HepG2 (cell line): ENCODE measurements around the gene BICDL1. TPM values are rescaled to one million over a fixed set of nuclear protein-coding genes. Genes with fewer than 3 reads are reported as not detected.

Experiments
- ARID4A ChIP-seq: sonication (generic); formaldehyde crosslinking; IDR thresholded peaks from 2 replicates; pipeline ENCODE4 v1.5.0; 2020; ENCODE audit warnings: mild to moderate bottlenecking, missing genetic modification reagents, borderline replicate concordance
- ARNTL ChIP-seq: sonication (generic); formaldehyde crosslinking; IDR thresholded peaks from 2 replicates; pipeline ENCODE4 v1.4.0; 2020; ENCODE audit warnings: mild to moderate bottlenecking, missing genetic modification reagents
- ATRX ChIP-seq: sonication (generic); formaldehyde crosslinking; IDR thresholded peaks from 2 replicates; pipeline ENCODE4 v1.4.0; 2020; ENCODE audit warnings: missing genetic modification reagents, borderline replicate concordance
- ELF3 ChIP-seq: IDR thresholded peaks from 2 replicates; pipeline ENCODE4 v1.6.1; 2016; ENCODE audit warnings: missing genetic modification reagents, missing compliant biosample characterization
- HDAC2 ChIP-seq: sonication (generic); formaldehyde crosslinking; IDR thresholded peaks from 2 replicates; pipeline ENCODE4 v1.4.0; 2020; ENCODE audit warnings: missing genetic modification reagents
- KDM6A ChIP-seq: IDR thresholded peaks from 2 replicates; pipeline ENCODE4 v1.6.1; 2016; ENCODE audit warnings: low read depth
- MXD4 ChIP-seq: IDR thresholded peaks from 2 replicates; pipeline ENCODE4 v1.6.1; 2016; ENCODE audit warnings: mild to moderate bottlenecking, missing biosample characterization, missing genetic modification reagents
- NFKBIZ ChIP-seq: IDR thresholded peaks from 2 replicates; pipeline ENCODE4 v1.6.1; 2018; ENCODE audit warnings: missing genetic modification reagents, missing compliant biosample characterization
- NFRKB ChIP-seq: fragments of 450-650 bp; IDR thresholded peaks from 2 replicates; pipeline ENCODE4 v1.6.1; 2017
- NR2F2 ChIP-seq: IDR thresholded peaks from 2 replicates; pipeline ENCODE4 v1.6.1; 2012; ENCODE audit warnings: low read depth, inconsistent platforms, borderline replicate concordance
- PHF20 ChIP-seq: sonication (generic); formaldehyde crosslinking; IDR thresholded peaks from 2 replicates; pipeline ENCODE4 v1.5.0; 2020; ENCODE audit warnings: mild to moderate bottlenecking, missing genetic modification reagents
- SIX4 ChIP-seq: sonication (generic); formaldehyde crosslinking; IDR thresholded peaks from 2 replicates; pipeline ENCODE4 v1.4.0; 2020; ENCODE audit warnings: missing genetic modification reagents
- SMC3 ChIP-seq: IDR thresholded peaks from 2 replicates; pipeline ENCODE4 v1.6.1; 2011; ENCODE audit warnings: low read length, improper control_type of control experiment
- TBX2 ChIP-seq: sonication (generic); formaldehyde crosslinking; IDR thresholded peaks from 2 replicates; pipeline ENCODE4 v1.5.0; 2020; ENCODE audit warnings: missing genetic modification reagents, mild to moderate bottlenecking, borderline replicate concordance
- TOPORS ChIP-seq: sonication (generic); formaldehyde crosslinking; IDR thresholded peaks from 2 replicates; pipeline ENCODE4 v1.8.0; 2023; ENCODE audit warnings: mild to moderate bottlenecking, missing genetic modification reagents
- ZNF142 ChIP-seq: sonication (generic); formaldehyde crosslinking; IDR thresholded peaks from 2 replicates; pipeline ENCODE4 v1.4.0; 2020; ENCODE audit warnings: missing genetic modification reagents
- ZNF280B ChIP-seq: sonication (generic); formaldehyde crosslinking; IDR thresholded peaks from 2 replicates; pipeline ENCODE4 v1.5.0; 2020; ENCODE audit warnings: missing genetic modification reagents, mild to moderate bottlenecking, borderline replicate concordance
- ZNF501 ChIP-seq: sonication (generic); formaldehyde crosslinking; IDR thresholded peaks from 2 replicates; pipeline ENCODE4 v1.5.1; 2020; ENCODE audit warnings: mild to moderate bottlenecking, moderate library complexity, missing genetic modification reagents
- ZNF724P ChIP-seq: sonication (generic); formaldehyde crosslinking; IDR thresholded peaks from 2 replicates; pipeline ENCODE4 v1.8.0; 2022; ENCODE audit warnings: missing genetic modification reagents, borderline replicate concordance
- polyA plus RNA-seq, 8 experiments: library from polyadenylated mRNA; depleted of rRNA in 3 of 8; stranded (reverse) in 7 of 8; unstranded in 1 of 8; fragments of >200 nt; fragmentation: Illumina TruSeq in 4 of 8; extraction: Trizol in 4 of 8; gene quantifications; 2 replicates each; pipeline versions ENCODE4 v1.2.1 to v1.2.3, GENCODE V29; 2011 to 2016; ENCODE audit warnings: low read depth in 4 of 8, missing spikeins in 1 of 8, mixed read lengths in 1 of 8; ENCODE audit not compliant: insufficient read depth in 1 of 8
- total RNA-seq, 5 experiments: library from RNA; depleted of rRNA; stranded (reverse); fragments of >200 nt; fragmentation: Illumina TruSeq; extraction: Trizol; gene quantifications; 2 replicates each; pipeline ENCODE4 v1.2.3, GENCODE V29; 2016; ENCODE audit warnings: low read depth in 1 of 5

The BICDL1 gene
- total and polyA plus RNA-seq, 2 of the 13 experiments (the other 11 are each of a cell fraction or from before 2014, with no cell fraction given), result 3.6 to 9.7 TPM

- TF ChIP-seq ZNF280B (peak; percentile 43; the same call in 1 of the 2 replicates), KDM6A (no peak), HDAC2 (CRISPR knock-in tag) (peak; percentile 62), ATRX (no peak), ZNF724P (CRISPR knock-in tag) (peak; percentile 86; the same call in 1 of the 2 replicates), NFKBIZ (CRISPR knock-in tag) (no peak), SMC3 (no peak), ZNF501 (CRISPR knock-in tag) (peak; percentile 63; the same call in 1 of the 2 replicates), TOPORS (CRISPR knock-in tag) (no peak), NR2F2 (no peak), TBX2 (CRISPR knock-in tag) (peak; percentile 51; the same call in 1 of the 2 replicates), ARID4A (CRISPR knock-in tag) (peak; percentile 93), SIX4 (CRISPR knock-in tag) (peak; percentile 44; the same call in 1 of the 2 replicates), NFRKB (no peak), PHF20 (CRISPR knock-in tag) (peak; percentile 38; the same call in 1 of the 2 replicates), ELF3 (CRISPR knock-in tag) (peak; percentile 71; the same call in 1 of the 2 replicates), MXD4 (CRISPR knock-in tag) (peak; percentile 93; the same call in 1 of the 2 replicates), ZNF142 (CRISPR knock-in tag) (peak; percentile 90; the same call in 1 of the 2 replicates), ARNTL (peak; percentile 64)
Measured at GRCh38 chr12:119989731-119990381, 820 bp downstream of the BICDL1 start (continued).
